ENCODE results near the gene MDGA2.
"Not testable (repeated sequence)": the region's sequence is repeated elsewhere in the genome, so short reads cannot be mapped to it uniquely, and the experiment has no call there.

MDGA2 gene

DNA sequence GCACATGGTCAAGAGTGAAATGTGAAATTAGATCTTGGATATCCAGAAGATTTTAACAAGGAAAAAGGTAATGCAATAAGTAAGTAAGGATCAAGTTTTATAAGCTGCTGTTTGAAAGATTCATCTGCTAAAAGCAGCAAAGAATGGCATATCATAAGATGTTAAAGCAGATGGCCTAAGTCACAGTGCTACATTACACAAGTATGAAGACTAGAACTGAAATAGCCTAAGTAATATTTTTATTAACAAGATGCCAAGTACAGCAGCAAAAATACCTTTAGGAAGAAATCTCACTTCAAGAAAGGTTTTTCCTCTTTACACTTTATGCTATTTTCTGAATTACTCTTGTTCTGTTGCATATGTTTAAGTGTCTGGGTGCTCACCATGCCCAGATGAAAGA, 414.1 kb downstream of the MDGA2 start:
- H3K79me2 ChIP-seq (ENCODE audit: insufficient read depth, low read depth): no peaks in the 10 kb centered on the region
- H3K4me1 ChIP-seq (ENCODE audit: low read depth, poor library complexity, severe bottlenecking): no peaks in the 10 kb centered on the region
- TF ChIP-seq, protein P1, sequence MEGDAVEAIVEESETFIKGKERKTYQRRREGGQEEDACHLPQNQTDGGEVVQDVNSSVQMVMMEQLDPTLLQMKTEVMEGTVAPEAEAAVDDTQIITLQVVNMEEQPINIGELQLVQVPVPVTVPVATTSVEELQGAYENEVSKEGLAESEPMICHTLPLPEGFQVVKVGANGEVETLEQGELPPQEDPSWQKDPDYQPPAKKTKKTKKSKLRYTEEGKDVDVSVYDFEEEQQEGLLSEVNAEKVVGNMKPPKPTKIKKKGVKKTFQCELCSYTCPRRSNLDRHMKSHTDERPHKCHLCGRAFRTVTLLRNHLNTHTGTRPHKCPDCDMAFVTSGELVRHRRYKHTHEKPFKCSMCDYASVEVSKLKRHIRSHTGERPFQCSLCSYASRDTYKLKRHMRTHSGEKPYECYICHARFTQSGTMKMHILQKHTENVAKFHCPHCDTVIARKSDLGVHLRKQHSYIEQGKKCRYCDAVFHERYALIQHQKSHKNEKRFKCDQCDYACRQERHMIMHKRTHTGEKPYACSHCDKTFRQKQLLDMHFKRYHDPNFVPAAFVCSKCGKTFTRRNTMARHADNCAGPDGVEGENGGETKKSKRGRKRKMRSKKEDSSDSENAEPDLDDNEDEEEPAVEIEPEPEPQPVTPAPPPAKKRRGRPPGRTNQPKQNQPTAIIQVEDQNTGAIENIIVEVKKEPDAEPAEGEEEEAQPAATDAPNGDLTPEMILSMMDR (conservative IDR thresholded peaks at IDR 0.05; ENCODE audit: low read depth, low read length): no peak
- no peak overlapping the region for H3K4me2 ChIP-seq
- no peaks in the 10 kb centered on the region for H4K20me1 ChIP-seq (ENCODE audit: insufficient read depth)
- H3K9ac ChIP-seq: no peak overlapping the region
- no peaks in the 10 kb centered on the region for H3K27me3 ChIP-seq (ENCODE audit: insufficient read depth, low read depth)
- no peak overlapping the region for H3K4me3 ChIP-seq (IDR thresholded peaks at IDR 0.05; ENCODE audit: insufficient read depth, low read depth, low read length)
- H3K36me3 ChIP-seq (ENCODE audit: insufficient read depth): no peaks in the 10 kb centered on the region
- no peak overlapping the region for H2AFZ ChIP-seq (ENCODE audit: low read depth)
- H3K27ac ChIP-seq: no peak overlapping the region

DNA sequence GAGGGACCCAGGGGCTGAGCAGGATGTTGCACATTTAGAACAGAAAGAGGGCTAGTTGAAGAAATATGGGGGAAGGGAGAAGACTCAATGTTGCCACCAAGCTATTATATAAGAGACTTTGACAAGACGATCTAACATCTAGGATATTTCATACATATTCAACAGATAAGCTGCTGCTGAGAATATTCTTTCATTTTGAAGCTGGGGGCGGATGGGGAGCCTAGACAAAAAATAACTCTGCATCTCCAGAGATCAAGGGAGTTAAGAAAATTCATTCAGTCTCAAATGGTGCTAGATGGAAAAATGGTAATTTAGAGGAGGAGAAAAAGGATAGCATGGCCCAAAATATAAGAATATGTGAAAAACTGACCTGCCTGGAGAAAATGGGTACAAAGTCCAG, 415.6 kb downstream of the MDGA2 start:
- Histone ChIP-seq H3K27me3 (ENCODE audit: insufficient read depth, low read depth) (no peaks in the 10 kb centered on the region), H3K27ac (no peak overlapping the region), H3K36me3 (ENCODE audit: insufficient read depth) (no peaks in the 10 kb centered on the region), H3K4me3 (IDR thresholded peaks at IDR 0.05; ENCODE audit: insufficient read depth, low read depth, low read length) (no peak overlapping the region), H4K20me1 (ENCODE audit: insufficient read depth) (no peaks in the 10 kb centered on the region), H2AFZ (ENCODE audit: low read depth) (no peak overlapping the region), H3K79me2 (ENCODE audit: insufficient read depth, low read depth) (no peaks in the 10 kb centered on the region), H3K9ac (no peak overlapping the region), H3K4me1 (ENCODE audit: low read depth, poor library complexity, severe bottlenecking) (no peaks in the 10 kb centered on the region), H3K4me2 (no peak overlapping the region)
- TF ChIP-seq, protein P1 (conservative IDR thresholded peaks at IDR 0.05; ENCODE audit: low read depth, low read length): no peak

DNA sequence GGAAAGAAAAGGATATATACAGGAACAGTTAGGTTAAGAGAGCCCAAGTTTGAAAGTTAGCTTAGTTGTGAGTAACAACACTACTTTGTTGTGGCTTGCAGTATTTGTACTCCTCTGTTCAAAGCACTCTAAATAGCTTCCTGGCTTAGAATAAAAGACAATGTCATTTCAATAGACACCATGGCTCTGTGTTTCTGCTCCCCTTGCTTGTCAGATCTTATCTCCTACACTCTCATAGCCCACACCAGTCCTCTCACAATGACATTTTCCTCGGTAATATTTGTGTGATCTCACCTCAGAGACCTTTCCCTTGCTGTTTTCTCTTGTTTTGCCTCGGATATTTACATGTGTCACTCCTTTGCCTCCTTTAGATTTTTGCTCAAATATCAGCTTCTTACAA, 418.4 kb downstream of the MDGA2 start:
- Histone ChIP-seq H3K4me2 (no peak overlapping the region), H3K9ac (no peak overlapping the region), H2AFZ (ENCODE audit: low read depth) (no peak overlapping the region), H3K36me3 (ENCODE audit: insufficient read depth) (no peaks in the 10 kb centered on the region), H3K27me3 (ENCODE audit: insufficient read depth, low read depth) (no peaks in the 10 kb centered on the region), H3K4me3 (IDR thresholded peaks at IDR 0.05; ENCODE audit: insufficient read depth, low read depth, low read length) (no peak overlapping the region), H3K27ac (no peak overlapping the region), H3K4me1 (ENCODE audit: low read depth, poor library complexity, severe bottlenecking) (no peaks in the 10 kb centered on the region), H4K20me1 (ENCODE audit: insufficient read depth) (no peaks in the 10 kb centered on the region), H3K79me2 (ENCODE audit: insufficient read depth, low read depth) (no peaks in the 10 kb centered on the region)
- TF ChIP-seq, protein P1 (conservative IDR thresholded peaks at IDR 0.05; ENCODE audit: low read depth, low read length): no peak

DNA sequence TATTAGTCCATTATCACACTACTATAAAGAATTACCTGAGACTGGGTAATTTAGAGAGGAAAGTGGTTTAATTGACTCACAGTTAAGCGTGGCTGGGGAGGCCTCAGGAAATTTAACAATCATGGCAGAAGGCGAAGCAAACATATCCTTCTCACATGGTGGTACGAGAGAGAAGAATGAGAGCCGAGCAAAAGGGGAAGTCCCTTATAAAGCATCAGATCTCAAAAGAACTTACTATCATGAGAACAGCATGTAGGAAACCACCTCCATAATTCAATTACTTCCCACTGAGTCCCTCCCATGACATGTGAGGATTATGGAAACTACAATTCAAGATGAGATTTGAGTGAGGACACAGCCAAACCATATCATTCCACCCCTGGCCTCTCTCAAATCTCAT, 422.6 kb downstream of the MDGA2 start:
- Histone ChIP-seq H3K4me1 (ENCODE audit: low read depth, poor library complexity, severe bottlenecking) (no peaks in the 10 kb centered on the region), H3K27ac (no peak overlapping the region), H3K4me3 (IDR thresholded peaks at IDR 0.05; ENCODE audit: insufficient read depth, low read depth, low read length) (no peak overlapping the region), H3K79me2 (ENCODE audit: insufficient read depth, low read depth) (no peaks in the 10 kb centered on the region), H4K20me1 (ENCODE audit: insufficient read depth) (no peaks in the 10 kb centered on the region), H3K9ac (no peak overlapping the region), H3K4me2 (no peak overlapping the region), H3K36me3 (ENCODE audit: insufficient read depth) (no peaks in the 10 kb centered on the region), H2AFZ (ENCODE audit: low read depth) (no peak overlapping the region), H3K27me3 (ENCODE audit: insufficient read depth, low read depth) (no peaks in the 10 kb centered on the region)
- TF ChIP-seq, protein P1 (conservative IDR thresholded peaks at IDR 0.05; ENCODE audit: low read depth, low read length): no peak

DNA sequence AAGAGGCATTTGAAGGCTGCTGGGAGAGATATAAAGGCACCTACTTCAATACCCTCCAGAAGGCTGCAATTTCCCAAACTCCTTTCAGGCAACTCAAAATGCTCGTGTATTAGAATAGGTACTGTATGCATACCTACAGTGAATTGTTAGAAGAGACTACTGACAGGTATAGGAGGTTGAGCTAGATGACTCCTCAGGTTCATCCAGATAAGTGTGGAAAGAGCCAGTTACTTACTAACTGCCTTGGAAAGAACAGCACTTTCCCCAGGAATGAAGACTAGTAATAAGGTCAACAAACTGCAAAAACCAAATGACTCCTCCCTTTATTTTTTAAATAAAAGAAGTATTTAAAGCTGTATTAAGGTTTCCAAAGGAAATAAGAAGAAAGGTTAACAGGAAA, 429.0 kb downstream of the MDGA2 start:
- TF ChIP-seq, protein P1 (conservative IDR thresholded peaks at IDR 0.05; ENCODE audit: low read depth, low read length): no peak

DNA sequence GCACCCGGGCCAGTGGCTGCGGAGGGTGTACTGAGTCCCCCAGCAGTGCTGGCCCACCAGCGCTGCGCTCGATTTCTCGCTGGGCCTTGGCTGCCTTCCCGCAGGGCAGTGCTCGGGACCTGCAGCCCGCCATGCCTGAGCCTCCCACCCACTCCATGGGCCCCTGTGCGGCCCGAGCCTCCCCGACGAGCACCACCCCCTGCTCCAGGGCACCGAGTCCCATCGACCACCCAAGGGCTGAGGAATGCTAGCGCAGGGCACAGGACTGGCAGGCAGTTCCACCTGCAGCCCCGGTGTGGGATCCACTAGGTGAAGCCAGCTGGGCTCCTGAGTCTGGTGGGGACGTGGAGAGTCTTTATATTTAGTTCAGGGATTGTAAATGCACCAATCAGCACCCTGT, 432.8 kb downstream of the MDGA2 start:
- not testable (repeated sequence) for H3K4me1 ChIP-seq (ENCODE audit: low read depth, poor library complexity, severe bottlenecking); H3K79me2 ChIP-seq (ENCODE audit: insufficient read depth, low read depth); H3K36me3 ChIP-seq (ENCODE audit: insufficient read depth); H3K4me2 ChIP-seq; H4K20me1 ChIP-seq (ENCODE audit: insufficient read depth); H3K27me3 ChIP-seq (ENCODE audit: insufficient read depth, low read depth); H2AFZ ChIP-seq (ENCODE audit: low read depth); H3K4me3 ChIP-seq (IDR thresholded peaks at IDR 0.05; ENCODE audit: insufficient read depth, low read depth, low read length); H3K27ac ChIP-seq; H3K9ac ChIP-seq

More for the DNA sequence above, 429.0 kb downstream of the MDGA2 start:
- H3K4me2 ChIP-seq: no peak overlapping the region
- no peak overlapping the region for H3K27ac ChIP-seq
- H3K27me3 ChIP-seq (ENCODE audit: insufficient read depth, low read depth): no peaks in the 10 kb centered on the region
- no peaks in the 10 kb centered on the region for H4K20me1 ChIP-seq (ENCODE audit: insufficient read depth)
- H3K4me3 ChIP-seq (IDR thresholded peaks at IDR 0.05; ENCODE audit: insufficient read depth, low read depth, low read length): no peak overlapping the region
- H3K36me3 ChIP-seq (ENCODE audit: insufficient read depth): no peaks in the 10 kb centered on the region
- no peak overlapping the region for H2AFZ ChIP-seq (ENCODE audit: low read depth)
- H3K79me2 ChIP-seq (ENCODE audit: insufficient read depth, low read depth): no peaks in the 10 kb centered on the region
- no peaks in the 10 kb centered on the region for H3K4me1 ChIP-seq (ENCODE audit: low read depth, poor library complexity, severe bottlenecking)
- no peak overlapping the region for H3K9ac ChIP-seq

All from KMS-11 (cell line).